OCI-LY1 (cell line): ENCODE results near the gene TMEM198.

Experiments
- H2AFZ ChIP-seq: fragments of 200-600 bp; sonication (generic), shearing (Covaris generic); 2 replicates; pipeline ENCODE4 v1.6.0; 2014; ENCODE audit warnings: antibody characterized with exemption, mild to moderate bottlenecking, low read length
- H3F3A ChIP-seq: fragments of 200-600 bp; sonication (generic), shearing (Covaris generic); 2 replicates; pipeline ENCODE4 v1.6.0; 2014; ENCODE audit warnings: mild to moderate bottlenecking, antibody characterized with exemption, low read length, moderate library complexity; ENCODE audit not compliant: insufficient read depth
- H3K27ac ChIP-seq: fragments of 200-600 bp; sonication (generic); 2 replicates; pipeline ENCODE4 v1.5.1; 2014; ENCODE audit warnings: low read length, mixed run types, mild to moderate bottlenecking, low read depth; ENCODE audit not compliant: poor library complexity, severe bottlenecking
- H3K27me3 ChIP-seq: fragments of 200-600 bp; sonication (generic); 2 replicates; pipeline ENCODE4 v1.6.0; 2014; ENCODE audit warnings: antibody characterized with exemption, mild to moderate bottlenecking, low read length, moderate library complexity; ENCODE audit not compliant: insufficient read depth
- H3K36me3 ChIP-seq: fragments of 200-600 bp; sonication (generic); 2 replicates; pipeline ENCODE4 v1.6.1; 2014; ENCODE audit warnings: mild to moderate bottlenecking, antibody characterized with exemption, low read length, moderate library complexity, mixed read lengths; ENCODE audit not compliant: insufficient read depth
- H3K4me1 ChIP-seq: fragments of 200-600 bp; sonication (generic); 2 replicates; pipeline ENCODE4 v1.5.1; 2014; ENCODE audit warnings: mild to moderate bottlenecking, low read length, moderate library complexity; ENCODE audit not compliant: insufficient read depth, severe bottlenecking
- H3K4me2 ChIP-seq: fragments of 200-600 bp; sonication (generic), shearing (Covaris generic); 2 replicates; pipeline ENCODE4 v1.6.1; 2014; ENCODE audit warnings: low read length
- H3K4me3 ChIP-seq: fragments of 200-600 bp; sonication (generic); 2 replicates; pipeline ENCODE4 v1.5.1; 2014; ENCODE audit warnings: low read length, low read depth, mild to moderate bottlenecking, mixed read lengths; ENCODE audit not compliant: poor library complexity, severe bottlenecking
- H3K79me2 ChIP-seq: fragments of 200-600 bp; shearing (Covaris generic); 2 replicates; pipeline ENCODE4 v1.6.1; 2016; ENCODE audit warnings: mixed run types, low read length, mixed read lengths; ENCODE audit not compliant: insufficient read depth
- H3K9ac ChIP-seq: fragments of 200-600 bp; sonication (generic), shearing (Covaris generic); 2 replicates; pipeline ENCODE4 v1.6.1; 2014; ENCODE audit warnings: mild to moderate bottlenecking, low read length, mixed read lengths
- H3K9me2 ChIP-seq: fragments of 200-600 bp; sonication (generic), shearing (Covaris generic); 2 replicates; pipeline ENCODE4 v1.6.1; 2014; ENCODE audit warnings: low read depth, mild to moderate bottlenecking, low read length, mixed read lengths
- H3K9me3 ChIP-seq: fragments of 200-600 bp; shearing (Covaris generic); 2 replicates; pipeline ENCODE4 v1.6.1; 2014; ENCODE audit warnings: low read length, mixed read lengths
- H4K20me1 ChIP-seq: fragments of 200-600 bp; sonication (generic), shearing (Covaris generic); 2 replicates; pipeline ENCODE4 v1.6.0; 2016; ENCODE audit warnings: mild to moderate bottlenecking, low read length; ENCODE audit not compliant: insufficient read depth
- EZH2 ChIP-seq: fragments of 200-600 bp; sonication (generic), shearing (Covaris generic); IDR thresholded peaks from 2 replicates; pipeline ENCODE4 v1.8.0; 2017; ENCODE audit warnings: borderline replicate concordance, mixed run types, mild to moderate bottlenecking, antibody characterized with exemption, low read length, moderate library complexity, mixed read lengths
- TF ChIP-seq, protein P1 (sequence below): fragments of 200-600 bp; sonication (generic), shearing (Covaris generic); IDR thresholded peaks from 2 replicates; pipeline ENCODE4 v1.5.1; 2017; ENCODE audit warnings: mild to moderate bottlenecking, antibody characterized with exemption, low read length, moderate library complexity, mixed read lengths

Gene TMEM198

DNA sequence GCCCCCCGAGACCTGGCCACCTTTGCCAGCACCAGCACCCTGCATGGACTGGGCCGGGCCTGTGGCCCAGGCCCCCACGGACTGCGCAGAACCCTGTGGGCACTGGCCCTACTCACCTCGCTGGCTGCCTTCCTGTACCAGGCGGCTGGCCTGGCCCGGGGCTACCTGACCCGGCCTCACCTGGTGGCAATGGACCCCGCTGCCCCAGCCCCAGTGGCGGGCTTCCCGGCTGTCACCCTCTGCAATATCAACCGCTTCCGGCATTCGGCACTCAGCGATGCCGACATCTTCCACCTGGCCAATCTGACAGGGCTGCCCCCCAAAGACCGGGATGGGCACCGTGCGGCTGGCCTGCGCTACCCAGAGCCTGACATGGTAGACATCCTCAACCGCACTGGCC is 29.0 kb upstream of the TMEM198 start:
- H3K9ac ChIP-seq, result no peak overlapping the region
- no peak overlapping the region for H2AFZ ChIP-seq
- H3K4me1 ChIP-seq, result no peaks in the 10 kb centered on the region
- no peaks in the 10 kb centered on the region for H3F3A ChIP-seq
- no peak overlapping the region for H3K27ac ChIP-seq
- H3K79me2 ChIP-seq, result no peaks in the 10 kb centered on the region
- H4K20me1 ChIP-seq, result no peaks in the 10 kb centered on the region
- no peak overlapping the region for H3K4me3 ChIP-seq
- no peaks in the 10 kb centered on the region for H3K9me2 ChIP-seq
- no peaks in the 10 kb centered on the region for H3K9me3 ChIP-seq
- peaks cover 7% of the 10 kb centered on the region; the same call in 1 of the 2 replicates for H3K27me3 ChIP-seq
- no peaks in the 10 kb centered on the region for H3K36me3 ChIP-seq
- TF ChIP-seq, protein P1, sequence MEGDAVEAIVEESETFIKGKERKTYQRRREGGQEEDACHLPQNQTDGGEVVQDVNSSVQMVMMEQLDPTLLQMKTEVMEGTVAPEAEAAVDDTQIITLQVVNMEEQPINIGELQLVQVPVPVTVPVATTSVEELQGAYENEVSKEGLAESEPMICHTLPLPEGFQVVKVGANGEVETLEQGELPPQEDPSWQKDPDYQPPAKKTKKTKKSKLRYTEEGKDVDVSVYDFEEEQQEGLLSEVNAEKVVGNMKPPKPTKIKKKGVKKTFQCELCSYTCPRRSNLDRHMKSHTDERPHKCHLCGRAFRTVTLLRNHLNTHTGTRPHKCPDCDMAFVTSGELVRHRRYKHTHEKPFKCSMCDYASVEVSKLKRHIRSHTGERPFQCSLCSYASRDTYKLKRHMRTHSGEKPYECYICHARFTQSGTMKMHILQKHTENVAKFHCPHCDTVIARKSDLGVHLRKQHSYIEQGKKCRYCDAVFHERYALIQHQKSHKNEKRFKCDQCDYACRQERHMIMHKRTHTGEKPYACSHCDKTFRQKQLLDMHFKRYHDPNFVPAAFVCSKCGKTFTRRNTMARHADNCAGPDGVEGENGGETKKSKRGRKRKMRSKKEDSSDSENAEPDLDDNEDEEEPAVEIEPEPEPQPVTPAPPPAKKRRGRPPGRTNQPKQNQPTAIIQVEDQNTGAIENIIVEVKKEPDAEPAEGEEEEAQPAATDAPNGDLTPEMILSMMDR, result no peak
- TF ChIP-seq EZH2, result no peak
- H3K4me2 ChIP-seq, result no peak overlapping the region

DNA sequence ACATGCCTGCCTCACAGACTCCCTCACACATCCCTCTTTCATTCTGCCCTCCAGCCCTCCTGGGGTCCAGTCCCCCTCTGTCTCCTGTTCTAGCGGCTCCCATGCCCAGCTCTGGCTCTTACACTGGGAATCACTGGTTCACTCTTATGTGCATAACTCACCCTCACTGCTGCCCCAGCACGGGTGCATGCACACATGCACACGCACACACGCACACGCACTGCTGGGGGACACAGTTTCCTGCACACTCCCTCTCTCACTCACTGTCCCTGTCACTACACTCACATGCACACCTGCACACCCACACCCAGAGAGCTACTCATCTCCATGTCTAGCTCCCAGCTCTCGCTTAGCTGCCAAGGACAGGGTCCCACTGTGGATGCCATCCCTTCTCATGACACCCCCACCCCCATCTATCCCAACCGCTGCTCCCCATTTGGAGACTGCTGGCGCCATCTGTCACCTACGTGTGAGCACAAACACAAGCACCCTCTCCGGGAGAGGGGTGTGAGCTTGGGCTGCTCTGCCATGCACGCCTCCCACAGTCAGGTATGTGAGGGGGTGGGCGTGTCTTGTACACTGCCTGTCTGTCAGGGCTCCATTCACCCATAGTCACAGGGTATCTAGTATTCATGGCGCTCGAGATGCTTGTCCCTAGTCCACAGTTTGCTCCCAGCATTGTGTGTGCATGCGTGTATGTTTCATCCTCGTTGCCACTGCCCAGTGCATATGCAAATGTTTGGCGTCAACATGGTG is 27.8 kb upstream of the TMEM198 start:
- H3F3A ChIP-seq, result no peaks in the 10 kb centered on the region

DNA sequence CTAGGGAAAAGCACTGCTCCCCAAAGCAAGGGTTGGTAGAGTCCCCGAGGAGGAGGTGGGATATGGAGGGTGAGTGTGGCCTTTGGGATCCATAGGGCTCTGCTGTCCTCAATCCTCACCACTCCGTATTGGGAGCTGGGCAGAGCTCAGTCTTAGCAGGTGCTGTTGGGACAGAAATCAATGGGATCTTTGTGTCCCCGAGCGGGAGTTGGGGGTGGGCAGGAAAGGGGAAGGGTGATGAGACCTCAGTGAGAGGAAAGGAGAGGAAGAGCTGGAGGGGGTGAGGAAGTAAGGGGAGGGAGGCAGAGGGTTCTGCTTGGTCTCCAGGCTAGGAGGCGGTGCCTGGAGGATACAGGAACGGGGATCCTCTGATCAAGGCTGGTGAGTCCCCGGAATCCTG is 26.9 kb upstream of the TMEM198 start:
- H3K27ac ChIP-seq, result no peak overlapping the region
- H3K9me2 ChIP-seq, result no peaks in the 10 kb centered on the region
- H3F3A ChIP-seq, result no peaks in the 10 kb centered on the region
- no peak overlapping the region for H3K4me2 ChIP-seq
- H3K79me2 ChIP-seq, result no peaks in the 10 kb centered on the region
- no peak overlapping the region for H2AFZ ChIP-seq
- no peaks in the 10 kb centered on the region for H3K4me1 ChIP-seq
- TF ChIP-seq, protein P1, result no peak
- no peak for TF ChIP-seq EZH2
- H3K9me3 ChIP-seq, result no peaks in the 10 kb centered on the region
- H3K9ac ChIP-seq, result no peak overlapping the region
- H3K27me3 ChIP-seq, result peaks cover 7% of the 10 kb centered on the region; the same call in 1 of the 2 replicates
- no peaks in the 10 kb centered on the region for H3K36me3 ChIP-seq
- no peak overlapping the region for H3K4me3 ChIP-seq
- no peaks in the 10 kb centered on the region for H4K20me1 ChIP-seq

More for the DNA sequence above, 27.8 kb upstream of the TMEM198 start:
- Histone ChIP-seq H3K9ac (no peak overlapping the region), H3K4me1 (no peaks in the 10 kb centered on the region), H2AFZ (no peak overlapping the region), H3K79me2 (no peaks in the 10 kb centered on the region), H4K20me1 (no peaks in the 10 kb centered on the region), H3K36me3 (no peaks in the 10 kb centered on the region), H3K9me3 (no peaks in the 10 kb centered on the region), H3K4me3 (no peak overlapping the region), H3K4me2 (no peak overlapping the region), H3K27me3 (peaks cover 7% of the 10 kb centered on the region; the same call in 1 of the 2 replicates), H3K9me2 (no peaks in the 10 kb centered on the region), H3K27ac (no peak overlapping the region)
- TF ChIP-seq EZH2, result no peak
